Hair follicular keratinocyte (primary cell): ENCODE measurements around the gene SIX6. TPM values are rescaled to one million over a fixed set of nuclear protein-coding genes. Genes with fewer than 3 reads are reported as not detected.

Experiments
- total RNA-seq: library from RNA; depleted of rRNA; stranded (reverse); fragments of >200 nt; gene quantifications from 2 replicates; pipeline ENCODE4 v1.2.3, GENCODE V29; 2015

SIX6 gene
- total RNA-seq = not detected in 2 replicates

GRCh38 chr14:60508707-60509437 is at the start of gene SIX6:
Gene SIX6 (plus strand): TSS chr14:60509146. CDS start chr14:60509399, 253 bp downstream.

DNA sequence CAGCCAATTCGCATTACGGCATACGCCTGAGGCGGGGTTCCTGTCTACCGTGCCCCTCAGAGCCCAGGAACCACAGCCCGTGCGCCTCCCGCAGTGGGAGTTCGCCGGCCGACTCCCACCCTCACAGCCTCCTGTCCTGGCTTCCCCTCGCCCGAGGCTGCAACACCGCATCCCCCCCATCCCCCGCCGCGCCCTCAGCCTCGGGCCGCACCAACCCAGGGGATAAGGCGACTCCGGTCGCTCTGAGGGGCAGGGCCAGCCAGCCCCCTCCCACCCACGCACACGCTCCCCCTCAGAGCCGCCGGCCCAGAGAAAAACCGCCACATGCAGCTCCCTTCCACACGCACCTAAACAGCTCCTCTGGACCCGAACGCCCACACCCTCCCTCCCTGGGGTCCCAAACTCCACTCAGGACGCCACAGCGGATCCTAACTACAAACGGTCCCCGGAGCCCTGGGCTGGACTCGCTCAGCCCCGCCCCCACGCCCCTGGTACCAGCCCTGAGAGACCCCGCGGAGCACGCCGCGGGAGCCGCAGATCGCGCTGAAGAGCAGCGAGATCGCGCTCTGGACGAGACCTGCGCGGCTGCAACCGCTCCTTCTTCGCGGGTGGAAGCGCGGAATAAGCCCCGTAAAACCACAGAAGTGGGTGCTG is 23.2 kb upstream of the SIX6 start, which contains the start of gene C14orf39:
Gene C14orf39, minus strand, starts transcription at position 466 of the 654 bp plus-strand sequence. CDS start 985 bp downstream, outside the sequence.

Other genes with a start within 250 kb of the SIX6 start
- not detected in 2 replicates for gene C14orf39, start 23.1 kb upstream of the SIX6 start, total RNA-seq
- 0.15 TPM in 1 of 2 replicates, not detected in the other for gene SIX1, start 140.3 kb downstream of the SIX6 start, total RNA-seq
- gene SIX4, start 215.2 kb downstream of the SIX6 start, total RNA-seq = 9.5 and 12.3 TPM in 2 replicates
- 55.9 and 78.4 TPM in 2 replicates for gene MNAT1, start 225.6 kb downstream of the SIX6 start, total RNA-seq